KMS-11 (cell line): ENCODE measurements around the gene RASAL2.

Source experiments
- H2AFZ ChIP-seq: fragments of 200-600 bp; sonication (generic); 2 replicates; pipeline ENCODE4 v1.6.1; 2016; ENCODE audit warnings: antibody characterized with exemption, mixed run types, low read depth
- H3K27ac ChIP-seq: fragments of 200-600 bp; sonication (generic); 2 replicates; pipeline ENCODE4 v1.6.1; 2016; ENCODE audit warnings: mild to moderate bottlenecking, mixed run types
- H3K27me3 ChIP-seq: fragments of 200-600 bp; sonication (generic); 2 replicates; pipeline ENCODE4 v1.6.1; 2017; ENCODE audit warnings: mild to moderate bottlenecking, low read depth, mixed run types, moderate library complexity; ENCODE audit not compliant: insufficient read depth
- H3K36me3 ChIP-seq: fragments of 200-600 bp; sonication (generic); 2 replicates; pipeline ENCODE4 v1.6.1; 2017; ENCODE audit warnings: mild to moderate bottlenecking, mixed run types; ENCODE audit not compliant: insufficient read depth
- H3K4me1 ChIP-seq: fragments of 200-600 bp; sonication (generic); 2 replicates; pipeline ENCODE4 v1.6.1; 2016; ENCODE audit warnings: mild to moderate bottlenecking, low read depth, mixed run types; ENCODE audit not compliant: poor library complexity, severe bottlenecking
- H3K4me2 ChIP-seq: fragments of 200-600 bp; sonication (generic); 2 replicates; pipeline ENCODE4 v1.7.0; 2016; ENCODE audit warnings: mild to moderate bottlenecking, mixed run types
- H3K4me3 ChIP-seq: fragments of 200-600 bp; sonication (generic); IDR thresholded peaks from 2 replicates; pipeline ENCODE4 v1.6.1; 2017; ENCODE audit warnings: low read depth, low read length, mixed read lengths; ENCODE audit not compliant: insufficient read depth
- H3K79me2 ChIP-seq: fragments of 200-600 bp; sonication (generic); 2 replicates; pipeline ENCODE4 v1.6.1; 2016; ENCODE audit warnings: low read depth, mixed run types; ENCODE audit not compliant: insufficient read depth
- H3K9ac ChIP-seq: fragments of 200-600 bp; sonication (generic); 2 replicates; pipeline ENCODE4 v1.6.1; 2016; ENCODE audit warnings: mild to moderate bottlenecking, mixed run types
- H4K20me1 ChIP-seq: fragments of 200-600 bp; sonication (generic); 2 replicates; pipeline ENCODE4 v1.6.1; 2016; ENCODE audit warnings: mild to moderate bottlenecking, mixed run types; ENCODE audit not compliant: insufficient read depth
- CTCF ChIP-seq: fragments of 200-600 bp; sonication (generic); conservative IDR thresholded peaks from 2 replicates; pipeline ENCODE4 v1.6.1; 2017; ENCODE audit warnings: low read depth, mild to moderate bottlenecking, antibody characterized with exemption, low read length, moderate library complexity, mixed read lengths

The RASAL2 gene

DNA sequence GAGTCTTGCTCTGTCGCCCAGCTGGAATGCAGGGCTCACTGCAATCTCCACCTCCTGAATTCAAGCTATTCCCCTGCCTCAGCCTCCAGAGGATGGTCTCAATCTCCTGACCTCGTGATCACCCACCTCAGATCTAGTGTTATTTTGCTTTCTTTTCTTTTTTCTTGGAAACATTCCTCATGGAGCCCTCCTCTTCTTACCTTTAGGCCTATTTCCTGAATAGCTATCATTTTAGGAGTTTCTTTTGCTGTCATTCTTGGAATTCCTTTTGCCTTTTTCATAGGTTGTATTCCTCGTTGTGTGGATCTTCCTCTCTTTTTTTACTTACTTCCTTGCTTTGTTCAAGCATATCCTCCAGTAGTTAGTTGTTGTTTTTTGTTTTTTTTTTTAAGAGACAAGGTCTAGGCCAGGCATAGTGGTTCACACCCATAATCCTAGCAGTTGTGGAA, 173.8 kb downstream of the RASAL2 start:
- no peak overlapping the region for H3K4me3 ChIP-seq
- H4K20me1 ChIP-seq = no peaks in the 10 kb centered on the region
- H3K36me3 ChIP-seq = no peaks in the 10 kb centered on the region
- H3K4me2 ChIP-seq = no peak overlapping the region
- no peaks in the 10 kb centered on the region for H3K27me3 ChIP-seq
- H3K79me2 ChIP-seq = no peaks in the 10 kb centered on the region
- no peak overlapping the region for H3K27ac ChIP-seq
- TF ChIP-seq CTCF = no peak
- H3K4me1 ChIP-seq = peaks cover 13% of the 10 kb centered on the region
- no peak overlapping the region for H3K9ac ChIP-seq
- no peak overlapping the region for H2AFZ ChIP-seq

- no peaks in the 10 kb centered on the region for H3K27me3 ChIP-seq
- H3K4me3 ChIP-seq = no peak overlapping the region
- no peak for TF ChIP-seq CTCF
- no peak overlapping the region for H3K4me2 ChIP-seq
- no peak overlapping the region for H3K9ac ChIP-seq
- H3K4me1 ChIP-seq = no peaks in the 10 kb centered on the region
- H3K27ac ChIP-seq = no peak overlapping the region
- H3K79me2 ChIP-seq = no peaks in the 10 kb centered on the region
- H3K36me3 ChIP-seq = no peaks in the 10 kb centered on the region
- H4K20me1 ChIP-seq = no peaks in the 10 kb centered on the region
- no peak overlapping the region for H2AFZ ChIP-seq
These were observed 177.6 kb downstream of the RASAL2 start for GRCh38 chr1:178271471-178271870.

DNA sequence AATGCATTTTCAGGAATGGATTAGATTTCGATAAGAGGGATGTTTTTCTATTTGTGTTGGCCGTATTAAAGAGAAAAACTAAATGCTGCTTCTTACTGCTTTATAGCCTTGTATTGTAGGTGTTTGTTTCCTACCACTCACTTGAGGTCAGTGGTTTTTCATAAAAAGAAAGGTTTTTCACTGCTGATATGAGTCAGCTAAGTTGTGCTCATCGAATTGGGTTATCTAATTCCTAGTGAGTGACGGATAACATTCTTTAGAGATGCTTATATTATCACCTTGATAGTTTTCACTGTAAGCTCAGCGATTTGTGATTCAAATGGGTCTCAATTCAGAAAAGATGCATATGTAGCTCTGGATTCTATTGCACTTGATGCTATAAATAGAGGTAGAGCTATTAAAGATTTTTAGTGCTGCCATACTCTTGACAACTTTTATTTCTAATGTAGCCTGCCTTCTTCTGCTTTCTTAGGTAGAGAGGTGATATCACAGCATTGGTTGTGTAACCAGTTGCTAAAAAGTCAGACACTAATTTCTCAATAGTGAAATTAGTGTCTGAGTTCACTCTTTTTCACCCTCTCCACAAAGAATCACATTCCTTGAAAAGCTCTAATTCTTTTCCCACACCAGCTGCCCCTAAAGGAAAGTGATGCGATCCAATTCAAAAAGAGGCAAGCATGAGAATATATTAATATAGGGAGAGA, 180.0 kb downstream of the RASAL2 start:
- Histone ChIP-seq H3K4me2 (no peak overlapping the region), H3K27ac (no peak overlapping the region), H4K20me1 (no peaks in the 10 kb centered on the region), H3K36me3 (no peaks in the 10 kb centered on the region), H3K4me3 (no peak overlapping the region), H3K9ac (no peak overlapping the region), H3K79me2 (no peaks in the 10 kb centered on the region), H3K4me1 (no peaks in the 10 kb centered on the region), H2AFZ (no peak overlapping the region), H3K27me3 (no peaks in the 10 kb centered on the region)
- no peak for TF ChIP-seq CTCF

DNA sequence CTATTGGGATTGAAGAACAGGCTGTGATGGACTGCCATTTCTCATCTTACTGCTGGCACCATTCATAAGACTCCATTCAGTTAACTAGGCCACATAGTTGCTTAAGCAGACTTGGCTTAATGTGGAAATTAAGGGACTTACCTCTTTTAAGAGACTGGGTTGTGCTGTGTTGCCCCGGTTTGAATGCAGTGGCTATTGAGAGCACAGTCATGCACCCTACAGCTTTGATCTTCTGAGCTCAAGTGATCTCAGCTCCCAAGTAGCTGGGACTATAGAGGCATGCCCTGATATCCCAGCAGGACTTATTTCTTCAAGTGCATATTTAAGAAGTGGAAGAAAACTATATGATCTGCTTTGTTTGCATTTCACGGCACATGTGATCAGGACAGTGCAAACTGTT, 181.1 kb downstream of the RASAL2 start:
- H4K20me1 ChIP-seq = no peaks in the 10 kb centered on the region
- no peaks in the 10 kb centered on the region for H3K4me1 ChIP-seq
- H3K27ac ChIP-seq = no peak overlapping the region
- no peak overlapping the region for H3K4me2 ChIP-seq
- H3K36me3 ChIP-seq = no peaks in the 10 kb centered on the region
- no peak overlapping the region for H3K9ac ChIP-seq
- H2AFZ ChIP-seq = no peak overlapping the region
- no peak for TF ChIP-seq CTCF
- H3K79me2 ChIP-seq = no peaks in the 10 kb centered on the region
- H3K27me3 ChIP-seq = no peaks in the 10 kb centered on the region
- H3K4me3 ChIP-seq = no peak overlapping the region
